GM18526 (cell line): Measurements from ENCODE around the gene WDR27.

Source experiments
- POLR2A ChIP-seq: IDR thresholded peaks from 3 replicates; pipeline ENCODE4 v1.6.1; 2011; ENCODE audit not compliant: insufficient read length; ENCODE audit errors: extremely low read depth

WDR27 gene

DNA sequence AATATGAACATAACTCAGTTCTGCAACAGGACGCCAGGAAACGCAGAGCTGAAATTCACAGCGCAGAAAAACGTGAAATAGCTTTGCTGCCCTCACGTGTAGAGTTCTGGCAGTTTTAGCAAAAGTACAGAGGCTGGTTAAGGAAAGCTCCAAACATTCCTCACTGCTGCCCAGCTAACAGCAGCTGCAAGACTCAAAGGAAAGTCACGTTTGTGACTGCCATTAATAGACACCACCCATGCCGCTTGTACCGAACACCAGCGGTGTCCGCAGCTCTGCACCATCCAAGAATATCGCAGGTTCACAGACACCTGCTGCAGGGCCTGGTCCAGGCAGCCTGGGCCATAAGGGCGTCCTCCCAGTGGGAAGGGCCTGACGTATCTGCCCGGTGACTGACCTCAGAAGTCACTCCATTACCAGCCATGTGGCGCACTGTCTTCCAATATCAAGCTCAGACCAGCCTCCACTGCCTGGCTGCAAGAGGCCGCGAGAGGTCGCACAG lies 61.4 kb downstream of the WDR27 start:
- TF ChIP-seq POLR2A, result no peak

DNA sequence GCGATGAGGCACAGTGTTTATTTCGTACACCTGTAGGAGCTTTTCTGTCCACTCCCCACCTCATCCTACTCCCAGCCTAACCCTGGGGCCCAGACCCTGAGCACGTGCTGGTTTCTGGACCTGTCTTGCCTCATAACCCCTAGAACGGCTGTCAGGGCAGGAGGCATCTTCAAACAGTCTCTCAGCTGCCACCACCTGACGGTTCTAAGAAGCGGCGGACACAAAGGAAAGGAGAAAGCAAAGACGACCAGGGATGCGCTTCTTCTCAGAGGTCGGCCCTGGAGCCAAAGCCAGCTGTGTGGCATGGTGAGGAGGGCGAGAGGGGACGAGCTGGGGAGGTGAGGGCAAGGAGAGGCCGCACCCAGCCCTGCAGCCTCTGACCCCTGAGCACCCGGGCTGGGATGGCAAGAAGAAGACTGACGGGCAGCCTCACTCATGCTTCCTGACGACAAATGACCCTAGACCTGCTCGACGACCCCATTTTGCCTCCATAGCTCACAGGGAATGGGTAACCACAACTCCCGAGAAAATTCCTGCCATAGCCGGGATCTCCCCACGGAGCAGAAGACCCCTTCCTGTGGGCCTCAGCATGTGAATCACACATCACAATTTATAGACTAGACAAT lies 62.1 kb downstream of the WDR27 start:
- TF ChIP-seq POLR2A, result no peak

GRCh38 chr6:169638915-169639314 lies 62.9 kb downstream of the WDR27 start:
- no peak for TF ChIP-seq POLR2A

DNA sequence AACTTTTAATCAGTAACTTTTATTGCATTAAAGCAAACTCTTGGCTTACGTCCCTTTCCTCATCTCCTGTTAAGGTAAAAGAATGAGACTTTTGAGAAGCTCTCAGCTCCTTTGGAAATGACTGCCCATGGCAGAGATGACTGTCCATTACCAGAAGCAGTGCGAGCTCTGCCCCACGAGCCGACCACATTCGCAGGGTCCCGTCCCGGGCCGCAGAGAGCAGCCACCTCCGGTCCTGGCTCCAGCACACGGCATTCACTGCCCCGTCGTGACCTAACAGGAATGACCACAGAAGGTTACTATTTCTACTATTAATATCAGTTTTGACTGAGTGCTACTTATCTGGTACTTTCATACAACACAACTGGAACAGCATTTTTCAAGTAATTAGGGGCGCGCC lies 63.4 kb downstream of the WDR27 start:
- no peak for TF ChIP-seq POLR2A

- TF ChIP-seq POLR2A, result no peak
Observed at GRCh38 chr6:169635345-169635744, 66.5 kb downstream of the WDR27 start.

GRCh38 chr6:169632841-169633240 lies 69.0 kb downstream of the WDR27 start:
- TF ChIP-seq POLR2A, result no peak

GRCh38 chr6:169629256-169629655 lies 72.6 kb downstream of the WDR27 start:
- no peak for TF ChIP-seq POLR2A

- TF ChIP-seq POLR2A, result no peak
Observed at GRCh38 chr6:169627736-169628607, 73.9 kb downstream of the WDR27 start.

DNA sequence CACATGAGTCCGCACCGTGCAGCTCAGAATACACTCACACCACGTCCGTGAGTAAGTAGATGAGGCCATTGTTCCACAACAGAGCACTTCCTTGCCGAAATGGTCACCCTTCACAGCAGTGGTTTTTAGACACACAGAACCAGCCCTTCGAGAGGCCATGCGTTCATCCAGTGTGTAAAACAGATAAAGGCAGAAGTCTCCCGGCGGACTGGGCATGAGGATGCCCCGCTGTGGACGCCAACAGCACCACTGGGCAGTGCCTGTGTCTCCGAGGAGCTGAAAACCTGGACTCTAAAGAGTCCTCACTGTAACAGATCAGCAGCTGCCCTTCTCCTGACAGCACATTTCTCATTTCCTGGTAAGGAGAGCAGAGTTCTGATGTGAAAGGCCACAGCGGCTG lies 75.2 kb downstream of the WDR27 start:
- no peak for TF ChIP-seq POLR2A

DNA sequence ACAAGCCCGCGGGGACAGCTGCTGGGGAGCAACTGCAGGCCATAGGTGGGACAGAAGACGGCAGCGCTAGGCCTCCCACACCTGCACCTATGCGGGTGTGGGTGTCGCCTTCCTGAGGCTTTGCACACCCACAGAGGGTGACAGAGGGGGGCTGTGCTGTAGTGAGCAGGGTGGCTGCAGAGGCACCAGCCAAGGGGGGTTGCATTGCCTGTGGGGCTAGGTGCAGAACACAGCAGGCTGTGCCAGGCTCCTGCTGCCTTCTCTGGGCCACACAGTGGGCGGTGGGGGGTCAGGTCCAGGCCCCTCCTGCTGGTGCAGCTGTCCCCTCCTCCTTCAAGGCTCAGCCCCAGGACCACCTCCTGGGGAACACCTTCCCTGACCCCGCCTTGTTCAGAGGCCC lies 75.7 kb downstream of the WDR27 start:
- no peak for TF ChIP-seq POLR2A

DNA sequence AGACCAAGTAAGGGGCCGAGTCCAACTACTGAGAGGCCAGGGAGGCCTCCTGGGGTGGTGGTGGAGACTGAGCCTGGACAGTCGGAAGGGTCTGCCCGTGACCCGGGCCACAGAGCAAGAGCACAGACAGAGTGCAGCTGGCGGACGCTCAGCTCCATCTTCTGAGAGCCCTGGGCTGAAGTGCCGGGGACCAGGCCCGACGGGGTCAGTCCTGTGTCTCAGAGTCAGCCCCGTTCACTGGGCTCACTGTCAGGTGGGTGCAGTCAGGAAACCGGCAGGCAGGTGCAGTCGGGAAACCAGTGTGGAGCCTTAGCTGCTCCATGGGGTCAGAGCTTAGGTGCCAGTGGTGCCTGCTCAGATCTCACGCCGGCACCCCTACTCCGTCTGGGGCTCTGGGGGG lies 76.5 kb downstream of the WDR27 start:
- no peak for TF ChIP-seq POLR2A

DNA sequence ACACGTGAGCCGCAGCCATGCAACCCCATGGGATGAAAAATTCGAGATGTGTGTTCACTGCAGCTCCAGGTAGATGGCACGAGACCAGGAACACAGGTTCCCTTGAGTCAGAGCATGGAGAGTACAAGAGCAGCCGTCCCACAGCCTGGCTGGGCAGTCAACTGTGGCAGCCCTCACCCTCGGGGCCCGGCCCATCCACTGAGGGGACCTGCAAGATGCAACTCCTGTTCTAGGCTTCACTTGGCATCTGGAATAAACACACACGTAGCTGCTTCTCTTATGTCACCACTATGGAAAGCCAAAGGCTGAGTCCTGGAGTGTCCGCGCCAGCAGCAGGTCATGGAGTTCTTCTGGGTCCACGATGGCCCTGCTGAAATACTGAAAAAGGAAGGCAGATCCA lies 77.0 kb downstream of the WDR27 start:
- no peak for TF ChIP-seq POLR2A

GRCh38 chr6:169623975-169624374 lies 77.9 kb downstream of the WDR27 start:
- no peak for TF ChIP-seq POLR2A

DNA sequence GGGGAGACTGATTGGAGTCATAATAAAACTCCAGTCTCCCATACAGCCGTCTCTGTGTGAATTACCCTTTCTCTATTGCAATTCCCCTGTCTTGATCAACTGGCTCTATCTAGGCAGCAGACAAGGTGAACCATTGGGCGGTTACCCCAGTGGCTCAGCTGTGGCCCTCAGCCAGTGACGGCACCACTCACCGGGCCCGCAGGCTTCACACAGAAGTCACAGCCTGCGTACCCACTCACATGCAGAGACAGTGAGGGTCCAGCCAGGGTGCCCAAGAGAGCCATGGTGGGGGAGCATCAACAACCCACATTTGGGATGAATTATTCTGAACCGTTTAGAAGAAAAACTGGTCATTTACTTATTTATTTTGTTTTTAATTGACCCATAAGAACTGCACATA lies 78.5 kb downstream of the WDR27 start:
- no peak for TF ChIP-seq POLR2A

GRCh38 chr6:169622618-169623017 lies 79.2 kb downstream of the WDR27 start:
- TF ChIP-seq POLR2A, result no peak

DNA sequence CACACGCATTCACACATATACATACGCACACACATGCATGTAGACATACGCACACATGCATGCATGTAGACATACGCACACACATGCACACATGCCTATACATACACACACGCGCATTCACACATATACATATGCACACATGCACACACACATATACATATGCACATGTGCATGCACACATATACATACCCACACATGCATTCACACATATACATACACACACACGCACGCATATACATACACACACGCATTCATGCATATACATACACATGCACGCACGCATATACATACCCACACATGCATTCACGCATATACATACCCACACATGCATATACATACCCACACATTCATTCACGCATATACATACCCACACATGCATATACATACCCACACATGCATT lies 80.5 kb downstream of the WDR27 start:
- no peak for TF ChIP-seq POLR2A

- no peak for TF ChIP-seq POLR2A
Observed at GRCh38 chr6:169620171-169621130, 81.4 kb downstream of the WDR27 start.
